Endothelial cell of umbilical vein (primary cell): ENCODE data around the gene CYP2E1. TPM values are rescaled to one million over a fixed set of nuclear protein-coding genes. Genes with fewer than 3 reads are reported as not detected.

Source experiments
- BruUV-seq: library from RNA; stranded (reverse); fragments of 400-500 nt; replicated peaks from 2 replicates; lab custom pipeline; 2021; lab: Mats Ljungman, UMichigan
- CTCF ChIA-PET: fragments of 300-600, 350-600 bp; sonication (Branson Sonifier 250); formaldehyde crosslinking; loops from one replicate; lab custom pipeline; 2021; ENCODE audit warnings: antibody characterized with exemption, inconsistent platforms; lab: Charles Lee
- POLR2A ChIA-PET: fragments of 300-600, 350-600 bp; sonication (Branson Sonifier 250); formaldehyde crosslinking; loops from one replicate; lab custom pipeline; 2021; ENCODE audit warnings: antibody characterized with exemption, inconsistent platforms; lab: Charles Lee
- DNase-seq: peaks from one replicate; pipeline ENCODE4 v3.0.0-alpha.2; 2011; ENCODE audit warnings: low read depth, low spot score
- FAIRE-seq: peaks from 2 replicates; lab custom pipeline; 2011; peaks lifted over from hg19 to GRCh38; lab: Jason Lieb, UNC
- H2AFZ ChIP-seq: 2 replicates; pipeline ENCODE4 v1.6.0; 2012; ENCODE audit warnings: low read depth, low read length, control low read depth, inconsistent platforms
- H3K27ac ChIP-seq: 2 replicates; pipeline ENCODE4 v1.5.1; 2011; ENCODE audit warnings: low read depth, mild to moderate bottlenecking, control low read depth, low read length, moderate library complexity; ENCODE audit not compliant: insufficient read depth
- H3K27me3 ChIP-seq, 2 experiments: 2 replicates each; pipeline versions ENCODE4 v1.6.0 to v1.6.1; 2011; ENCODE audit warnings: low read length in 2 of 2, mixed read lengths in 1 of 2; ENCODE audit not compliant: control insufficient read depth in 2 of 2, insufficient read depth in 2 of 2
- H3K36me3 ChIP-seq, 2 experiments: 2 replicates in 1 of 2; 3 replicates in 1 of 2; pipeline ENCODE4 v1.5.1; 2011; ENCODE audit warnings: low read length in 2 of 2, mild to moderate bottlenecking in 1 of 2, moderate library complexity in 1 of 2; ENCODE audit not compliant: control insufficient read depth in 2 of 2, insufficient read depth in 2 of 2; ENCODE audit errors: extremely low read depth in 1 of 2
- H3K4me1 ChIP-seq: 3 replicates; pipeline ENCODE4 v1.5.1; 2011; ENCODE audit warnings: mild to moderate bottlenecking, low read length; ENCODE audit not compliant: control insufficient read depth, insufficient read depth; ENCODE audit errors: extremely low read depth
- H3K4me2 ChIP-seq: 2 replicates; pipeline ENCODE4 v1.6.1; 2011; ENCODE audit warnings: low read length, control low read depth, mixed read lengths; ENCODE audit not compliant: insufficient read depth
- H3K4me3 ChIP-seq, 3 experiments: fragments of 200-600 bp in 1 of 3; sonication (generic), shearing (Covaris generic) in 1 of 3; replicated peaks in 1 of 3; 2 replicates each; pipeline ENCODE4 v1.5.1; 2011 to 2016; ENCODE audit warnings: control low read depth in 3 of 3, low read length in 3 of 3, mild to moderate bottlenecking in 2 of 3, inconsistent platforms in 1 of 3, low read depth in 1 of 3, moderate library complexity in 1 of 3; ENCODE audit not compliant: insufficient read depth in 1 of 3
- H3K79me2 ChIP-seq: 2 replicates; pipeline ENCODE4 v1.6.0; 2012; ENCODE audit warnings: low read length, inconsistent platforms; ENCODE audit not compliant: control insufficient read depth, insufficient read depth
- H3K9ac ChIP-seq: replicated peaks from 2 replicates; pipeline ENCODE3; 2011; ENCODE audit warnings: low read length, control low read depth; ENCODE audit not compliant: insufficient read depth; ENCODE audit errors: extremely low read depth
- H3K9me1 ChIP-seq: replicated peaks from 3 replicates; pipeline ENCODE4 v1.6.0; 2011; ENCODE audit warnings: mild to moderate bottlenecking, low read length; ENCODE audit not compliant: control insufficient read depth, insufficient read depth; ENCODE audit errors: extremely low read depth
- H3K9me3 ChIP-seq: replicated peaks from 2 replicates; pipeline ENCODE4 v1.5.1; 2012; ENCODE audit warnings: low read length, inconsistent platforms; ENCODE audit not compliant: control insufficient read depth, insufficient read depth
- H4K20me1 ChIP-seq: replicated peaks from 2 replicates; pipeline ENCODE3; 2011; ENCODE audit warnings: mild to moderate bottlenecking, low read length; ENCODE audit not compliant: control insufficient read depth, insufficient read depth; ENCODE audit errors: extremely low read depth
- CTCF ChIP-seq, 2 donors: IDR thresholded peaks; 1 replicate in 1 of 2; 2 replicates in 1 of 2; pipeline ENCODE4 v1.5.1; 2011; ENCODE audit warnings: low read length in 2 of 2, mild to moderate bottlenecking in 2 of 2, moderate library complexity in 2 of 2, control low read depth in 1 of 2, inconsistent platforms in 1 of 2, low read depth in 1 of 2; ENCODE audit not compliant: insufficient read depth in 1 of 2; ENCODE audit errors: extremely low read depth in 1 of 2
- EZH2 ChIP-seq: IDR thresholded peaks from 2 replicates; pipeline ENCODE4 v1.6.1; 2012; ENCODE audit warnings: borderline replicate concordance, low read depth, mild to moderate bottlenecking, moderate library complexity, low read length, inconsistent platforms; ENCODE audit not compliant: severe bottlenecking
- FOS ChIP-seq: IDR thresholded peaks from 2 replicates; pipeline ENCODE4 v1.6.1; 2011; ENCODE audit warnings: mild to moderate bottlenecking, low read length, moderate library complexity, borderline replicate concordance; ENCODE audit not compliant: insufficient read depth
- GATA2 ChIP-seq: IDR thresholded peaks from 2 replicates; pipeline ENCODE4 v1.7.0; 2011; ENCODE audit warnings: low read depth, mild to moderate bottlenecking, moderate library complexity, mixed read lengths, low read length; ENCODE audit not compliant: insufficient read length, insufficient read depth
- JUN ChIP-seq: IDR thresholded peaks from 2 replicates; pipeline ENCODE4 v1.6.1; 2011; ENCODE audit warnings: borderline replicate concordance, low read depth; ENCODE audit not compliant: insufficient read length, insufficient read depth
- MAX ChIP-seq: IDR thresholded peaks from 2 replicates; pipeline ENCODE4 v1.6.1; 2011; ENCODE audit not compliant: insufficient read depth, insufficient read length
- MYC ChIP-seq: IDR thresholded peaks from one replicate; pipeline ENCODE4 v1.6.1; 2011; ENCODE audit warnings: mild to moderate bottlenecking, low read depth, low read length
- POLR2A ChIP-seq: IDR thresholded peaks from 2 replicates; pipeline ENCODE4 v1.6.1; 2012; ENCODE audit warnings: low read depth, mild to moderate bottlenecking, control low read depth, low read length
- POLR2AphosphoS5 ChIP-seq: IDR thresholded peaks from 2 replicates; pipeline ENCODE4 v1.6.1; 2012; ENCODE audit warnings: low read depth, mild to moderate bottlenecking, control low read depth, low read length, moderate library complexity; ENCODE audit not compliant: insufficient read depth
- dilution Hi-C: fragments of 300-500 bp; cut with MboI; formaldehyde crosslinking; loops from one replicate; pipeline ENCODE4 v1.15.0; 2019; ENCODE audit warnings: low sequenced_read_pairs; ENCODE audit not compliant: extremely low pct_ligation_motif_present
- intact Hi-C: fragments of 100-400 bp; cut with micrococcal nuclease; formaldehyde crosslinking; loops from one replicate; pipeline ENCODE4 v1.10.0; 2022
- polyA plus RNA-seq, 4 experiments: library from polyadenylated mRNA; depleted of rRNA in 3 of 4; stranded (reverse) in 3 of 4; unstranded in 1 of 4; fragments of >200 nt; gene quantifications; 2 replicates each; pipeline versions ENCODE4 v1.2.1 to v1.2.3, GENCODE V29; 2011 to 2012; ENCODE audit warnings: missing spikeins in 1 of 4
- total RNA-seq: library from RNA; stranded (reverse); gene quantifications from 2 replicates; pipeline ENCODE4 v1.2.3, GENCODE V29; 2021

The CYP2E1 gene
- total and polyA plus RNA-seq, 2 donors (not counting 3 experiments of a cell fraction or from before 2014, with no cell fraction given) = 0.08 TPM; not detected in 1

GRCh38 chr10:133534417-133534816 lies 7.3 kb downstream of the CYP2E1 start:
- dilution Hi-C loops (no loop called here), intact Hi-C loops (no loop called here)
- Histone ChIP-seq H3K4me2 (no peak overlapping the region), H3K9ac (no peak overlapping the region), H3K9me1 (no peaks in the 10 kb centered on the region), H3K27ac (no peak overlapping the region), H3K4me1 (no peaks in the 10 kb centered on the region), H3K27me3 (no peaks in the 10 kb centered on the region), H3K4me3 (no peak overlapping the region), H4K20me1 (no peaks in the 10 kb centered on the region), H3K36me3 (no peaks in the 10 kb centered on the region), H3K79me2 (no peaks in the 10 kb centered on the region), H2AFZ (no peak overlapping the region), H3K9me3 (peaks cover 2% of the 10 kb centered on the region)
- CTCF ChIA-PET = no interaction called here
- POLR2A ChIA-PET = no interaction called here
- DNase-seq = no peak
- FAIRE-seq = no peak
- TF ChIP-seq CTCF (IDR thresholded peaks at IDR 0.05; ENCODE audit: extremely low read depth in 1 of 2, insufficient read depth in 1 of 2, low read depth in 1 of 2, low read length in 2 of 2) (no peak), POLR2A (no peak), EZH2 (no peak), JUN (no peak), POLR2AphosphoS5 (no peak), MYC (no peak), FOS (no peak)
- BruUV-seq = no TSS peak

DNA sequence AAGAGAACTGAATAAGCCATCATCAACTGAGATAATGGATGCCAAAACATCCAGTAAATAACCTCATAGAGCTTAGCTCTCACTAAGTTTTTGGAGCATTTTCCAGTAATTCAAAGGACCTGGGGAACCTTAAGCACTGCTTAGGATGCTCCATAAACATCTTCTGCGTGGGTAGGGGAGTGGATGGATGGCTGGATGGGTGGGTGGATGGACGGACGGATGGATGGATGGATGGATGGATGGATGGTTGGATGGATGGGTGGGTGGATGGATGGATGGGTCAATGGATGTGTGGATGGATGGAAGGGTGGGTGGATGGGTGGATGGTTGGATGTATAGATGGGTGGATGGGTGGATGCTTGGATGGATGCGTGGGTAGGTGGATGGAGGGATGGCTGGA lies 9.0 kb downstream of the CYP2E1 start:
- no peak overlapping the region for H3K27ac ChIP-seq
- FAIRE-seq (no peak), DNase-seq (no peak)
- no peaks in the 10 kb centered on the region for H3K36me3 ChIP-seq
- no peak overlapping the region for H3K4me3 ChIP-seq
- H3K9ac ChIP-seq = no peak overlapping the region
- no peak overlapping the region for H3K4me2 ChIP-seq
- no TSS peak for BruUV-seq
- intact Hi-C loops = no loop called here
- ChIA-PET CTCF (no interaction called here), POLR2A (no interaction called here)
- no peaks in the 10 kb centered on the region for H3K4me1 ChIP-seq
- no peaks in the 10 kb centered on the region for H4K20me1 ChIP-seq
- H3K79me2 ChIP-seq = no peaks in the 10 kb centered on the region
- TF ChIP-seq GATA2 (no peak), EZH2 (no peak), JUN (no peak), POLR2AphosphoS5 (no peak), CTCF (IDR thresholded peaks at IDR 0.05; ENCODE audit: extremely low read depth in 1 of 2, insufficient read depth in 1 of 2, low read depth in 1 of 2, low read length in 2 of 2) (no peak), FOS (no peak), MAX (no peak), MYC (no peak), POLR2A (no peak)
- H3K9me3 ChIP-seq = peaks cover 2% of the 10 kb centered on the region
- no peaks in the 10 kb centered on the region for H3K27me3 ChIP-seq
- no peaks in the 10 kb centered on the region for H3K9me1 ChIP-seq
- no peak overlapping the region for H2AFZ ChIP-seq
- dilution Hi-C loops = no loop called here
